GM18951 (cell line): ENCODE data around the gene SYK.

Experiments
- POLR2A ChIP-seq: IDR thresholded peaks from 4 replicates; pipeline ENCODE4 v1.6.1; 2011; ENCODE audit warnings: mild to moderate bottlenecking; ENCODE audit not compliant: insufficient read length, insufficient read depth; ENCODE audit errors: extremely low read depth
- in situ Hi-C: fragments of 300-500 bp; cut with MboI; formaldehyde crosslinking; loops from one replicate; pipeline ENCODE4 v1.12.0; 2022; ENCODE audit warnings: low sequenced_read_pairs, mixed read lengths, inconsistent platforms; ENCODE audit not compliant: unreplicated experiment

Gene SYK

GRCh38 chr9:90801241-90801972 lies at the start of gene SYK:
SYK (plus strand) TSS chr9:90801819; CDS start chr9:90843899, 42,080 bp downstream.
- TF ChIP-seq POLR2A = peak; percentile 68
- in situ Hi-C loops = no loop called here

GRCh38 chr9:90755514-90756371 lies 45.9 kb upstream of the SYK start:
- in situ Hi-C loops = loop anchor here (10.0 to 25.0 kb wide), 2 partner anchors 518 to 611 kb away; no protein-coding TSS in a partner anchor

GRCh38 chr9:90760577-90760976 lies 41.0 kb upstream of the SYK start:
- in situ Hi-C loops = loop anchor here (25.0 kb wide), 1 partner anchor 523 kb away; no protein-coding TSS in a partner anchor

DNA sequence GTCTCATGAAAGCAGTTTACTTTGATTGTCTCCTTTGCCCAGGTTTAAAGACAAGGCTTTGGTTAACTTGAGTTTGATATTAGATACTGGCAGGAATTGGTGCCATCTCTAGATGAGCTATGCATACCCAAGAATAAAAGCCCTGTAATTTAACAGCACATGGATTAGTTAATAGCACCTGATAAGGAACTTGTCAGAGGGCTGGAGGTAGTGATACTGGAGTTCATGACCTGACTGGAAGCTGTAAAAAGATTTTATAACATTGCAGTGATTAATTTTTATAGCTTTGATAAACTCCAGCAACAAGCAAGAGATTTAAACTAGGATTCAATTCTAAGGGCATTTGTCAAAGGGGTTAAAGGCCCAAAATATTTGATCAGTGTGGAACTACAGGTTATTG lies 34.9 kb upstream of the SYK start:
- no peak for TF ChIP-seq POLR2A
- in situ Hi-C loops = loop anchor here (25.0 kb wide), 1 partner anchor 529 kb away; no protein-coding TSS in a partner anchor

GRCh38 chr9:90767523-90768100 lies 34.0 kb upstream of the SYK start:
- in situ Hi-C loops = loop anchor here (25.0 kb wide), 1 partner anchor 530 kb away; no protein-coding TSS in a partner anchor
- TF ChIP-seq POLR2A = no peak

DNA sequence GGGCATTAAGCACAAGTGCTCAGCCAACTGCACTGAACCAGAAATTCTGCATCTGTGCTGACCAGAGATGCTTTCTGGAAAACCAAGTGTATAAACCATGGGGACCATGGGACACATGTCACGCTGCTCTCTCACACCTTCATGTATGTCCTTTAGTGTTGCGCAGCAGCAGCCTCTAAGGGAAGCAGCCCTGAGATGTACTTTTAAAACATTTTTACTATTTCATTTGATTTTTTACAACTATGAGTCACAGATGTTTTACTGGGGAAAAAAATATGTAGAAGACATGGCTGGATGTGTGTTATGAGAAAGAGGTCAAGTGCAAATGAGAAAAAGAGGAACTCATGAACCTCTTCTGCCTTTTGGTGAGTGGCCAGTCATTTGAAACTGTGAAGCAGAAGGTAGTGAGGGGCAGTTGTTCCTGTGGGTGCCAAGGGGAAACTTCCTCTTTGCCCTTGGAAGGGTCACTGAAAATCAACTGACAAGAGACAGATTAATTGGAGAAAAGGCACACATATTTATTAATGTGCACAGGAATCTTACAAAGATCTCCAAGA lies 31.4 kb upstream of the SYK start:
- in situ Hi-C loops = loop anchor here (5.0 to 25.0 kb wide), 2 partner anchors 102 to 533 kb away; no protein-coding TSS in a partner anchor

GRCh38 chr9:90770927-90771326 lies 30.7 kb upstream of the SYK start:
- in situ Hi-C loops = loop anchor here (5.0 to 25.0 kb wide), 2 partner anchors 101 to 534 kb away; no protein-coding TSS in a partner anchor
- no peak for TF ChIP-seq POLR2A

More for the DNA sequence above, 31.4 kb upstream of the SYK start:
- TF ChIP-seq POLR2A = no peak

- in situ Hi-C loops = loop anchor here (5.0 to 25.0 kb wide), 2 partner anchors 100 to 535 kb away; no protein-coding TSS in a partner anchor
- no peak for TF ChIP-seq POLR2A
Measured at GRCh38 chr9:90772386-90772785, 29.2 kb upstream of the SYK start.

- no peak for TF ChIP-seq POLR2A
- in situ Hi-C loops = loop anchor here (5.0 to 25.0 kb wide), 2 partner anchors 99 to 536 kb away; no protein-coding TSS in a partner anchor
Measured at GRCh38 chr9:90773617-90774016, 28.0 kb upstream of the SYK start.

DNA sequence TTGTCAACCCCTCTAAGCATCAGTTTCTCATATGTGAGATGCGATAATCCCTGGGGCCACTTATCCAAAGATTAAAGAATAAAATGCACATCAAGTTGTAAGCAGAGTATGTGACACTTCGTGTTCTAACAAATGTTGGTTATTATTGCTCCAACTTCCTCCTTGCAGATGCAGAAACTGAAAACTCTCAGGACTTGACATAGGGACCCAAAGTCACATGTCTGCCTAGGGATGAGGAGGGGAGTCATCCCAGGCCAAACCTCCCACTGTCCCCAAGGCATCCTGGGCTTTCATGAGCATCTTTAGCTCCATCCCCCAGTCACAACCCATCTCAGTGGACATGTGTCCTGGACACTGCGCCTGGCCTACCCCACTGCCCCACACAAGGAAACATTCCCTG lies 27.5 kb upstream of the SYK start:
- in situ Hi-C loops = loop anchor here (5.0 to 25.0 kb wide), 2 partner anchors 98 to 537 kb away; no protein-coding TSS in a partner anchor
- TF ChIP-seq POLR2A = no peak

- in situ Hi-C loops = loop anchor here (5.0 to 25.0 kb wide), 2 partner anchors 98 to 537 kb away; no protein-coding TSS in a partner anchor
- no peak for TF ChIP-seq POLR2A
Measured at GRCh38 chr9:90774682-90775081, 26.9 kb upstream of the SYK start.

- TF ChIP-seq POLR2A = no peak
Measured at GRCh38 chr9:90775657-90776056, 26.0 kb upstream of the SYK start.

DNA sequence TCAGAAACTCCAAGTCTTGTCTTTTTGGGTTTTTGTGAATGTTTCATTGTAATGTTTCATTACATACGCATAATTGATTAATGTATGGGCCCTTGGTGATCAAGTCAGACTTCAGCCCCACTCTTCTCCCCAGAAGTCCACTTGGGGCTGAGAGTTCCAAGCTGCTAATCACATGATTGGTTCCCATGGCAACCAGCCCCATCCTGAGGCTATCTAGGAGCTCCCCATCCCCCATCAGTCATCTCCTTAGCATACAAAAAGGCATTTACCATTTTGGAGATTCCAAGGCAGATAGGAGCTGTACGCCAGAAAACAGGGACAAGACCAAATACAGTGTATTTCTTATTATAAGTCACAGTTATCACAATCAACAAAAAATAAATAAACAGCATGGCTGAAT lies 22.9 kb upstream of the SYK start:
- TF ChIP-seq POLR2A = no peak
- in situ Hi-C loops = no loop called here

More at GRCh38 chr9:90775657-90776056, 26.0 kb upstream of the SYK start:
- in situ Hi-C loops = no loop called here
